ENCODE results near the gene KCNMB1. TPM values are rescaled to one million over a fixed set of nuclear protein-coding genes. Genes with fewer than 3 reads are reported as not detected.

The KCNMB1 gene
- total and polyA plus RNA-seq, 10 of the 15 experiments (the other 5 are each of a cell fraction or from before 2014, with no cell fraction given): 1.2 to 3.6 (median 2.6) TPM

DNA sequence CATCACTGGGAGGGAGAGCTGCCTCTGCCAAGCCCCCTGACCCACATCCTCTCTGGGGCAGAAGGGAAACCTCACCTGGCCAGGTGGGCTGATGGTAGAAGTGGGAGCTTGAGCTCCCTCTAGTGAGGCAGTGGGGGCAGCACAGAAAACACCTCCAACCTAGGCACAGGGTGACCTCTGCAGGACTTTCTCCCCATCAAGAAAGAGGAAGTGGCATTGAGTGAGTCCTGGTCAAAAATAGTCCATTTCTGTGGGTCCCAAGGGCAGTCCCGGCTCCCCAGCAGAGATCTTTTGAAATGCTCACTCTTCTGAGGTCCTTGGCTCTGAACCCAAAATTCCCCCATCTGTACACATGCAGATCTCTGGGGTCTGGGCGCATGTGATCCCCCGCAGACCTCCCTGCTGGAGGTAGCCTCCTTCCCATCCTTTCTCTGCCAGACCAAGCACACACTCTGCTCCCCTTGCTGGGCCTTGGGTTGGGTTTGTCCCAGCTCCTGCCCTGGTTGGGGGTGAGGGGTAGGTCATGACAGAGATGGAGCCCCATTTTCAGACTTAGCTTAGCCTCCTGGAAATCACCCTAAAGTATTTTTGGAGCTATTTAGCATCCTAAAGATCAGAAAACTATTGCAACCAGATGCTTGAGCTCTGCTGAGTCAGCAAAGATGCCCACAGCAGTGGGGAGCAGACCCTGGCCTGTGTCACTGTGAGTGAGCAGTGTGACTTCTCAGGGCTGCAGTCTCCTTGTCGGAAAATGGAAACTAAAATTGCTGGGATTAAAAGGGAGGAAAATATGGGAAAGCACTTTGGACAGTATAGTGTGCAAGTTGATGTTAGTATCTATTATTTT, 50.0 kb downstream of the KCNMB1 start (continued):
- TF ChIP-seq EP300 (IDR thresholded peaks at IDR 0.05; ENCODE audit: borderline replicate concordance in 1 of 2, control insufficient read depth in 1 of 2, low read depth in 2 of 2, low read length in 2 of 2) (no peak), MEF2B (IDR thresholded peaks at IDR 0.05; ENCODE audit: partially characterized antibody, poor library complexity, severe bottlenecking) (peak; percentile 54), SPI1 (IDR thresholded peaks at IDR 0.05; ENCODE audit: borderline replicate concordance, insufficient read depth, low read depth, low read length) (peak; percentile 100), ZNF207 (IDR thresholded peaks at IDR 0.05; ENCODE audit: borderline replicate concordance) (no peak), SIX5 (IDR thresholded peaks at IDR 0.05; ENCODE audit: low read depth, low read length, severe bottlenecking) (no peak), ETV6 (conservative IDR thresholded peaks at IDR 0.05 in 1 of 2, IDR thresholded peaks at IDR 0.05 in 1 of 2; ENCODE audit: borderline replicate concordance in 1 of 2, low read depth in 1 of 2) (peak in 1 of 2 experiments; percentile 28; a peak in 2 of 4 replicates), NFXL1 (IDR thresholded peaks at IDR 0.05; ENCODE audit: borderline replicate concordance) (no peak), ZZZ3 (IDR thresholded peaks at IDR 0.05; ENCODE audit: control insufficient read depth, insufficient read length, low read depth) (no peak), ATF7 (IDR thresholded peaks at IDR 0.05; ENCODE audit: low read depth) (no peak), POLR2AphosphoS5 (IDR thresholded peaks at IDR 0.05; ENCODE audit: low read length) (no peak), NBN (IDR thresholded peaks at IDR 0.05) (peak; percentile 64), ZNF622 (IDR thresholded peaks at IDR 0.05) (no peak), ZBED1 (IDR thresholded peaks at IDR 0.05; ENCODE audit: borderline replicate concordance) (peak; percentile 24; the same call in 1 of the 2 replicates), FOS (IDR thresholded peaks at IDR 0.05; ENCODE audit: borderline replicate concordance, extremely low read depth, insufficient read length) (no peak), MLLT1 (IDR thresholded peaks at IDR 0.05) (no peak), MEF2A (IDR thresholded peaks at IDR 0.05; ENCODE audit: insufficient read depth, low read depth, low read length) (peak; percentile 76)
- TF ChIP-seq, protein P1, sequence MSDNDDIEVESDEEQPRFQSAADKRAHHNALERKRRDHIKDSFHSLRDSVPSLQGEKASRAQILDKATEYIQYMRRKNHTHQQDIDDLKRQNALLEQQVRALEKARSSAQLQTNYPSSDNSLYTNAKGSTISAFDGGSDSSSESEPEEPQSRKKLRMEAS (IDR thresholded peaks at IDR 0.05; ENCODE audit: low read depth, low read length): no peak
- TF ChIP-seq, protein P2, sequence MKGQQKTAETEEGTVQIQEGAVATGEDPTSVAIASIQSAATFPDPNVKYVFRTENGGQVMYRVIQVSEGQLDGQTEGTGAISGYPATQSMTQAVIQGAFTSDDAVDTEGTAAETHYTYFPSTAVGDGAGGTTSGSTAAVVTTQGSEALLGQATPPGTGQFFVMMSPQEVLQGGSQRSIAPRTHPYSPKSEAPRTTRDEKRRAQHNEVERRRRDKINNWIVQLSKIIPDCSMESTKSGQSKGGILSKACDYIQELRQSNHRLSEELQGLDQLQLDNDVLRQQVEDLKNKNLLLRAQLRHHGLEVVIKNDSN (IDR thresholded peaks at IDR 0.05; ENCODE audit: borderline replicate concordance, extremely low read length, insufficient read depth, low read depth, low read length): no peak
- TF ChIP-seq, protein P3, sequence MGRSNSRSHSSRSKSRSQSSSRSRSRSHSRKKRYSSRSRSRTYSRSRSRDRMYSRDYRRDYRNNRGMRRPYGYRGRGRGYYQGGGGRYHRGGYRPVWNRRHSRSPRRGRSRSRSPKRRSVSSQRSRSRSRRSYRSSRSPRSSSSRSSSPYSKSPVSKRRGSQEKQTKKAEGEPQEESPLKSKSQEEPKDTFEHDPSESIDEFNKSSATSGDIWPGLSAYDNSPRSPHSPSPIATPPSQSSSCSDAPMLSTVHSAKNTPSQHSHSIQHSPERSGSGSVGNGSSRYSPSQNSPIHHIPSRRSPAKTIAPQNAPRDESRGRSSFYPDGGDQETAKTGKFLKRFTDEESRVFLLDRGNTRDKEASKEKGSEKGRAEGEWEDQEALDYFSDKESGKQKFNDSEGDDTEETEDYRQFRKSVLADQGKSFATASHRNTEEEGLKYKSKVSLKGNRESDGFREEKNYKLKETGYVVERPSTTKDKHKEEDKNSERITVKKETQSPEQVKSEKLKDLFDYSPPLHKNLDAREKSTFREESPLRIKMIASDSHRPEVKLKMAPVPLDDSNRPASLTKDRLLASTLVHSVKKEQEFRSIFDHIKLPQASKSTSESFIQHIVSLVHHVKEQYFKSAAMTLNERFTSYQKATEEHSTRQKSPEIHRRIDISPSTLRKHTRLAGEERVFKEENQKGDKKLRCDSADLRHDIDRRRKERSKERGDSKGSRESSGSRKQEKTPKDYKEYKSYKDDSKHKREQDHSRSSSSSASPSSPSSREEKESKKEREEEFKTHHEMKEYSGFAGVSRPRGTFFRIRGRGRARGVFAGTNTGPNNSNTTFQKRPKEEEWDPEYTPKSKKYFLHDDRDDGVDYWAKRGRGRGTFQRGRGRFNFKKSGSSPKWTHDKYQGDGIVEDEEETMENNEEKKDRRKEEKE (IDR thresholded peaks at IDR 0.05): no peak
- TF ChIP-seq, protein P4, sequence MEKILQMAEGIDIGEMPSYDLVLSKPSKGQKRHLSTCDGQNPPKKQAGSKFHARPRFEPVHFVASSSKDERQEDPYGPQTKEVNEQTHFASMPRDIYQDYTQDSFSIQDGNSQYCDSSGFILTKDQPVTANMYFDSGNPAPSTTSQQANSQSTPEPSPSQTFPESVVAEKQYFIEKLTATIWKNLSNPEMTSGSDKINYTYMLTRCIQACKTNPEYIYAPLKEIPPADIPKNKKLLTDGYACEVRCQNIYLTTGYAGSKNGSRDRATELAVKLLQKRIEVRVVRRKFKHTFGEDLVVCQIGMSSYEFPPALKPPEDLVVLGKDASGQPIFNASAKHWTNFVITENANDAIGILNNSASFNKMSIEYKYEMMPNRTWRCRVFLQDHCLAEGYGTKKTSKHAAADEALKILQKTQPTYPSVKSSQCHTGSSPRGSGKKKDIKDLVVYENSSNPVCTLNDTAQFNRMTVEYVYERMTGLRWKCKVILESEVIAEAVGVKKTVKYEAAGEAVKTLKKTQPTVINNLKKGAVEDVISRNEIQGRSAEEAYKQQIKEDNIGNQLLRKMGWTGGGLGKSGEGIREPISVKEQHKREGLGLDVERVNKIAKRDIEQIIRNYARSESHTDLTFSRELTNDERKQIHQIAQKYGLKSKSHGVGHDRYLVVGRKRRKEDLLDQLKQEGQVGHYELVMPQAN (conservative IDR thresholded peaks at IDR 0.05): no peak
